GM23338 (cell line): Measurements from ENCODE around the gene SH3BP5.

Source experiments
- CREB1 ChIP-seq: fragments of 250-450 bp; sonication (Bioruptor Pico); IDR thresholded peaks from 2 replicates; pipeline ENCODE4 v1.5.0; 2020; ENCODE audit warnings: low read depth, mild to moderate bottlenecking, moderate library complexity
- EZH2 ChIP-seq: fragments of 200-600 bp; sonication (generic); IDR thresholded peaks from one replicate; pipeline ENCODE4 v1.8.0; 2017; ENCODE audit warnings: antibody characterized with exemption, mild to moderate bottlenecking, low read depth; ENCODE audit not compliant: unreplicated experiment
- EZH2phosphoT487 ChIP-seq: fragments of 200-600 bp; sonication (generic); IDR thresholded peaks from one replicate; pipeline ENCODE4 v1.8.1; 2018; ENCODE audit warnings: antibody characterized with exemption; ENCODE audit not compliant: unreplicated experiment
- JUNB ChIP-seq: IDR thresholded peaks from one replicate; pipeline ENCODE4 v1.6.1; 2016; ENCODE audit warnings: antibody characterized with exemption; ENCODE audit not compliant: unreplicated experiment
- NANOG ChIP-seq: IDR thresholded peaks from 2 replicates; pipeline ENCODE4 v1.6.1; 2016; ENCODE audit warnings: antibody characterized with exemption, borderline replicate concordance
- POLR2AphosphoS5 ChIP-seq: IDR thresholded peaks from 2 replicates; pipeline ENCODE4 v1.6.1; 2016; ENCODE audit warnings: antibody characterized with exemption, low read depth
- STAT1 ChIP-seq: IDR thresholded peaks from one replicate; pipeline ENCODE4 v1.6.1; 2016; ENCODE audit warnings: antibody characterized with exemption; ENCODE audit not compliant: unreplicated experiment
- ZNF114 ChIP-seq: fragments of 250-450 bp; sonication (Bioruptor Pico); IDR thresholded peaks from 2 replicates; pipeline ENCODE4 v1.5.0; 2020; ENCODE audit warnings: mild to moderate bottlenecking, moderate library complexity
- ZNF331 ChIP-seq: fragments of 250-450 bp; sonication (Bioruptor Pico); IDR thresholded peaks from 2 replicates; pipeline ENCODE4 v1.5.0; 2020; ENCODE audit warnings: low read depth, mild to moderate bottlenecking, moderate library complexity
- TF ChIP-seq, protein P1 (sequence below), 2 experiments: fragments of 200-600 bp in 1 of 2; sonication (generic) in 1 of 2; conservative IDR thresholded peaks; 2 replicates each; pipeline versions ENCODE4 v1.5.1 to v1.6.1; 2016 to 2017; ENCODE audit warnings: antibody characterized with exemption in 2 of 2, low read depth in 2 of 2, mild to moderate bottlenecking in 2 of 2, moderate library complexity in 1 of 2
- TF ChIP-seq, protein P2 (sequence below): IDR thresholded peaks from 2 replicates; pipeline ENCODE4 v1.6.1; 2016; ENCODE audit warnings: antibody characterized with exemption
- TF ChIP-seq, protein P3 (sequence below): IDR thresholded peaks from one replicate; pipeline ENCODE4 v1.6.1; 2018; ENCODE audit warnings: antibody characterized with exemption; ENCODE audit not compliant: unreplicated experiment
- TF ChIP-seq, protein P4 (sequence below): fragments of 250-450 bp; sonication (Bioruptor Pico); IDR thresholded peaks from 2 replicates; pipeline ENCODE4 v1.5.0; 2020; ENCODE audit warnings: mild to moderate bottlenecking, moderate library complexity

DNA sequence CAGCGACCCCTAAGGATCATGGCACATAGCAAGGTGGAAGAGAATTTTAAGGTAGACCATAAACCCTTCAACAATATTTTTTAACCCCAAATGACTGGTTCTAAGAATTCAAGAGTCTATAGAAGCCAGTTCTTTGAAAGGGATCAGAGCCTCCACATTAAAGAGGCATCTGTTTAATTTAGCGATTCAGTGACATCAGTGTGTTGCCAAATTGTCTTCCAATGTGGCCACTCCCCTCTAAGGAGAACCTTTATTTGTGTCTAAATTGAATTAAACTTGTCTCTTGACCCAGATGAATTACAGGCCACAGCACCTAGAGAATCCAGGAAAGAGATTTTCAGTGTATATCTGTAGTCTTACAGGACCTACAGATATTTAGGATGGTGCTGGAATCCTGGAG, 6.6 kb upstream of the SH3BP5 start:
- no peak for TF ChIP-seq EZH2phosphoT487
- TF ChIP-seq, protein P1, sequence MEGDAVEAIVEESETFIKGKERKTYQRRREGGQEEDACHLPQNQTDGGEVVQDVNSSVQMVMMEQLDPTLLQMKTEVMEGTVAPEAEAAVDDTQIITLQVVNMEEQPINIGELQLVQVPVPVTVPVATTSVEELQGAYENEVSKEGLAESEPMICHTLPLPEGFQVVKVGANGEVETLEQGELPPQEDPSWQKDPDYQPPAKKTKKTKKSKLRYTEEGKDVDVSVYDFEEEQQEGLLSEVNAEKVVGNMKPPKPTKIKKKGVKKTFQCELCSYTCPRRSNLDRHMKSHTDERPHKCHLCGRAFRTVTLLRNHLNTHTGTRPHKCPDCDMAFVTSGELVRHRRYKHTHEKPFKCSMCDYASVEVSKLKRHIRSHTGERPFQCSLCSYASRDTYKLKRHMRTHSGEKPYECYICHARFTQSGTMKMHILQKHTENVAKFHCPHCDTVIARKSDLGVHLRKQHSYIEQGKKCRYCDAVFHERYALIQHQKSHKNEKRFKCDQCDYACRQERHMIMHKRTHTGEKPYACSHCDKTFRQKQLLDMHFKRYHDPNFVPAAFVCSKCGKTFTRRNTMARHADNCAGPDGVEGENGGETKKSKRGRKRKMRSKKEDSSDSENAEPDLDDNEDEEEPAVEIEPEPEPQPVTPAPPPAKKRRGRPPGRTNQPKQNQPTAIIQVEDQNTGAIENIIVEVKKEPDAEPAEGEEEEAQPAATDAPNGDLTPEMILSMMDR (conservative IDR thresholded peaks at IDR 0.05; ENCODE audit: low read depth in 2 of 2), result no peak
- no peak for TF ChIP-seq POLR2AphosphoS5
- TF ChIP-seq, protein P2, sequence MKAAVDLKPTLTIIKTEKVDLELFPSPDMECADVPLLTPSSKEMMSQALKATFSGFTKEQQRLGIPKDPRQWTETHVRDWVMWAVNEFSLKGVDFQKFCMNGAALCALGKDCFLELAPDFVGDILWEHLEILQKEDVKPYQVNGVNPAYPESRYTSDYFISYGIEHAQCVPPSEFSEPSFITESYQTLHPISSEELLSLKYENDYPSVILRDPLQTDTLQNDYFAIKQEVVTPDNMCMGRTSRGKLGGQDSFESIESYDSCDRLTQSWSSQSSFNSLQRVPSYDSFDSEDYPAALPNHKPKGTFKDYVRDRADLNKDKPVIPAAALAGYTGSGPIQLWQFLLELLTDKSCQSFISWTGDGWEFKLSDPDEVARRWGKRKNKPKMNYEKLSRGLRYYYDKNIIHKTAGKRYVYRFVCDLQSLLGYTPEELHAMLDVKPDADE, result no peak
- no peak for TF ChIP-seq EZH2
- no peak for TF ChIP-seq ZNF331 (CRISPR knock-in tag)
- TF ChIP-seq, protein P3, sequence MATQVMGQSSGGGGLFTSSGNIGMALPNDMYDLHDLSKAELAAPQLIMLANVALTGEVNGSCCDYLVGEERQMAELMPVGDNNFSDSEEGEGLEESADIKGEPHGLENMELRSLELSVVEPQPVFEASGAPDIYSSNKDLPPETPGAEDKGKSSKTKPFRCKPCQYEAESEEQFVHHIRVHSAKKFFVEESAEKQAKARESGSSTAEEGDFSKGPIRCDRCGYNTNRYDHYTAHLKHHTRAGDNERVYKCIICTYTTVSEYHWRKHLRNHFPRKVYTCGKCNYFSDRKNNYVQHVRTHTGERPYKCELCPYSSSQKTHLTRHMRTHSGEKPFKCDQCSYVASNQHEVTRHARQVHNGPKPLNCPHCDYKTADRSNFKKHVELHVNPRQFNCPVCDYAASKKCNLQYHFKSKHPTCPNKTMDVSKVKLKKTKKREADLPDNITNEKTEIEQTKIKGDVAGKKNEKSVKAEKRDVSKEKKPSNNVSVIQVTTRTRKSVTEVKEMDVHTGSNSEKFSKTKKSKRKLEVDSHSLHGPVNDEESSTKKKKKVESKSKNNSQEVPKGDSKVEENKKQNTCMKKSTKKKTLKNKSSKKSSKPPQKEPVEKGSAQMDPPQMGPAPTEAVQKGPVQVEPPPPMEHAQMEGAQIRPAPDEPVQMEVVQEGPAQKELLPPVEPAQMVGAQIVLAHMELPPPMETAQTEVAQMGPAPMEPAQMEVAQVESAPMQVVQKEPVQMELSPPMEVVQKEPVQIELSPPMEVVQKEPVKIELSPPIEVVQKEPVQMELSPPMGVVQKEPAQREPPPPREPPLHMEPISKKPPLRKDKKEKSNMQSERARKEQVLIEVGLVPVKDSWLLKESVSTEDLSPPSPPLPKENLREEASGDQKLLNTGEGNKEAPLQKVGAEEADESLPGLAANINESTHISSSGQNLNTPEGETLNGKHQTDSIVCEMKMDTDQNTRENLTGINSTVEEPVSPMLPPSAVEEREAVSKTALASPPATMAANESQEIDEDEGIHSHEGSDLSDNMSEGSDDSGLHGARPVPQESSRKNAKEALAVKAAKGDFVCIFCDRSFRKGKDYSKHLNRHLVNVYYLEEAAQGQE, result no peak
- TF ChIP-seq CREB1 (CRISPR knock-in tag), result no peak
- TF ChIP-seq ZNF114, result no peak
- TF ChIP-seq, protein P4, sequence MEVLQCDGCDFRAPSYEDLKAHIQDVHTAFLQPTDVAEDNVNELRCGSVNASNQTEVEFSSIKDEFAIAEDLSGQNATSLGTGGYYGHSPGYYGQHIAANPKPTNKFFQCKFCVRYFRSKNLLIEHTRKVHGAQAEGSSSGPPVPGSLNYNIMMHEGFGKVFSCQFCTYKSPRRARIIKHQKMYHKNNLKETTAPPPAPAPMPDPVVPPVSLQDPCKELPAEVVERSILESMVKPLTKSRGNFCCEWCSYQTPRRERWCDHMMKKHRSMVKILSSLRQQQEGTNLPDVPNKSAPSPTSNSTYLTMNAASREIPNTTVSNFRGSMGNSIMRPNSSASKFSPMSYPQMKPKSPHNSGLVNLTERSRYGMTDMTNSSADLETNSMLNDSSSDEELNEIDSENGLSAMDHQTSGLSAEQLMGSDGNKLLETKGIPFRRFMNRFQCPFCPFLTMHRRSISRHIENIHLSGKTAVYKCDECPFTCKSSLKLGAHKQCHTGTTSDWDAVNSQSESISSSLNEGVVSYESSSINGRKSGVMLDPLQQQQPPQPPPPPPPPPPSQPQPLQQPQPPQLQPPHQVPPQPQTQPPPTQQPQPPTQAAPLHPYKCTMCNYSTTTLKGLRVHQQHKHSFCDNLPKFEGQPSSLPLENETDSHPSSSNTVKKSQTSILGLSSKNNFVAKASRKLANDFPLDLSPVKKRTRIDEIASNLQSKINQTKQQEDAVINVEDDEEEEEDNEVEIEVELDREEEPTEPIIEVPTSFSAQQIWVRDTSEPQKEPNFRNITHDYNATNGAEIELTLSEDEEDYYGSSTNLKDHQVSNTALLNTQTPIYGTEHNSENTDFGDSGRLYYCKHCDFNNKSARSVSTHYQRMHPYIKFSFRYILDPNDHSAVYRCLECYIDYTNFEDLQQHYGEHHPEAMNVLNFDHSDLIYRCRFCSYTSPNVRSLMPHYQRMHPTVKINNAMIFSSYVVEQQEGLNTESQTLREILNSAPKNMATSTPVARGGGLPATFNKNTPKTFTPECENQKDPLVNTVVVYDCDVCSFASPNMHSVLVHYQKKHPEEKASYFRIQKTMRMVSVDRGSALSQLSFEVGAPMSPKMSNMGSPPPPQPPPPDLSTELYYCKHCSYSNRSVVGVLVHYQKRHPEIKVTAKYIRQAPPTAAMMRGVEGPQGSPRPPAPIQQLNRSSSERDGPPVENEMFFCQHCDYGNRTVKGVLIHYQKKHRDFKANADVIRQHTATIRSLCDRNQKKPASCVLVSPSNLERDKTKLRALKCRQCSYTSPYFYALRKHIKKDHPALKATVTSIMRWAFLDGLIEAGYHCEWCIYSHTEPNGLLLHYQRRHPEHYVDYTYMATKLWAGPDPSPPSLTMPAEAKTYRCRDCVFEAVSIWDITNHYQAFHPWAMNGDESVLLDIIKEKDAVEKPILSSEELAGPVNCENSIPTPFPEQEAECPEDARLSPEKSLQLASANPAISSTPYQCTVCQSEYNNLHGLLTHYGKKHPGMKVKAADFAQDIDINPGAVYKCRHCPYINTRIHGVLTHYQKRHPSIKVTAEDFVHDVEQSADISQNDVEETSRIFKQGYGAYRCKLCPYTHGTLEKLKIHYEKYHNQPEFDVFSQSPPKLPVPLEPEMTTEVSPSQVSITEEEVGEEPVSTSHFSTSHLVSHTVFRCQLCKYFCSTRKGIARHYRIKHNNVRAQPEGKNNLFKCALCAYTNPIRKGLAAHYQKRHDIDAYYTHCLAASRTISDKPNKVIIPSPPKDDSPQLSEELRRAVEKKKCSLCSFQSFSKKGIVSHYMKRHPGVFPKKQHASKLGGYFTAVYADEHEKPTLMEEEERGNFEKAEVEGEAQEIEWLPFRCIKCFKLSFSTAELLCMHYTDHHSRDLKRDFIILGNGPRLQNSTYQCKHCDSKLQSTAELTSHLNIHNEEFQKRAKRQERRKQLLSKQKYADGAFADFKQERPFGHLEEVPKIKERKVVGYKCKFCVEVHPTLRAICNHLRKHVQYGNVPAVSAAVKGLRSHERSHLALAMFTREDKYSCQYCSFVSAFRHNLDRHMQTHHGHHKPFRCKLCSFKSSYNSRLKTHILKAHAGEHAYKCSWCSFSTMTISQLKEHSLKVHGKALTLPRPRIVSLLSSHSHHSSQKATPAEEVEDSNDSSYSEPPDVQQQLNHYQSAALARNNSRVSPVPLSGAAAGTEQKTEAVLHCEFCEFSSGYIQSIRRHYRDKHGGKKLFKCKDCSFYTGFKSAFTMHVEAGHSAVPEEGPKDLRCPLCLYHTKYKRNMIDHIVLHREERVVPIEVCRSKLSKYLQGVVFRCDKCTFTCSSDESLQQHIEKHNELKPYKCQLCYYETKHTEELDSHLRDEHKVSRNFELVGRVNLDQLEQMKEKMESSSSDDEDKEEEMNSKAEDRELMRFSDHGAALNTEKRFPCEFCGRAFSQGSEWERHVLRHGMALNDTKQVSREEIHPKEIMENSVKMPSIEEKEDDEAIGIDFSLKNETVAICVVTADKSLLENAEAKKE (CRISPR knock-in tag), result no peak
- no peak for TF ChIP-seq JUNB
- TF ChIP-seq STAT1, result no peak
- no peak for TF ChIP-seq NANOG
